ENCODE results near the gene UNC13A. TPM values are rescaled to one million over a fixed set of nuclear protein-coding genes. Genes with fewer than 3 reads are reported as not detected.

UNC13A gene
- total RNA-seq, 1 donor from 2014 or later = 3.9 TPM

- DNase-seq (ENCODE audit: low spot score, unreplicated experiment) = no peak
- Mint-ChIP-seq H3K36me3 (ENCODE audit: insufficient read depth) (no peaks in the 10 kb centered on the region), H3K4me3 (ENCODE audit: low read depth) (no peak overlapping the region), H3K9me3 (ENCODE audit: low read depth) (no peaks in the 10 kb centered on the region), H3K27me3 (peaks cover 12% of the 10 kb centered on the region), H3K4me1 (ENCODE audit: low read depth) (no peaks in the 10 kb centered on the region), H3K27ac (no peak overlapping the region)
- TF ChIP-seq CTCF (IDR thresholded peaks at IDR 0.05; ENCODE audit: unreplicated experiment) = no peak
Measured at GRCh38 chr19:17641181-17641580, 47.0 kb downstream of the UNC13A start.

DNA sequence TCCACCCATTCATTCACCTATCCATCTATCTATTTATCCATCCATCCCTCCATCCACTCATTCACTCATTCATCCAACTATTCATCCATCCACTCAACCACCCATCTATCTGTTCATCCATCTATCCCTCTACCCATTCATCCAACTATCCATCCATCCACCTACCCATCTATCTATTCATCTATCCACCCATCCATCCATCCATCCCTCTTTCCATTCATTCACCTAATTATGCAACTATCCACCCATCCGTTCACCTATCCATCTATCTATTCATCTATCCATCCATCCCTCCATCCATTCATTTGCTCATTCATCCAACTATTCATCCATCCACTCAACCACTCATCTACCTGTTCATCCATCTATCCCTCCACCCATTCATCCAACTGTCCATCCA, 54.5 kb downstream of the UNC13A start:
- H3K36me3 Mint-ChIP-seq (ENCODE audit: insufficient read depth) = no peaks in the 10 kb centered on the region
- no peaks in the 10 kb centered on the region for H3K4me1 Mint-ChIP-seq (ENCODE audit: low read depth)
- H3K9me3 Mint-ChIP-seq (ENCODE audit: low read depth) = no peaks in the 10 kb centered on the region
- H3K27ac Mint-ChIP-seq = no peak overlapping the region
- no peak for DNase-seq (ENCODE audit: low spot score, unreplicated experiment)
- H3K27me3 Mint-ChIP-seq = no peaks in the 10 kb centered on the region
- H3K4me3 Mint-ChIP-seq (ENCODE audit: low read depth) = no peak overlapping the region
- TF ChIP-seq CTCF (IDR thresholded peaks at IDR 0.05; ENCODE audit: unreplicated experiment) = no peak

- no peaks in the 10 kb centered on the region for H3K27me3 Mint-ChIP-seq
Measured at GRCh38 chr19:17632577-17632976, 55.6 kb downstream of the UNC13A start.

GRCh38 chr19:17629760-17630159, 58.4 kb downstream of the UNC13A start:
- Mint-ChIP-seq H3K36me3 (ENCODE audit: insufficient read depth) (no peaks in the 10 kb centered on the region), H3K9me3 (ENCODE audit: low read depth) (no peaks in the 10 kb centered on the region), H3K27me3 (no peaks in the 10 kb centered on the region), H3K4me1 (ENCODE audit: low read depth) (no peaks in the 10 kb centered on the region), H3K27ac (no peak overlapping the region), H3K4me3 (ENCODE audit: low read depth) (no peak overlapping the region)
- TF ChIP-seq CTCF (IDR thresholded peaks at IDR 0.05; ENCODE audit: unreplicated experiment) = no peak
- no peak for DNase-seq (ENCODE audit: low spot score, unreplicated experiment)

More at GRCh38 chr19:17632577-17632976, 55.6 kb downstream of the UNC13A start:
- no peak for TF ChIP-seq CTCF (IDR thresholded peaks at IDR 0.05; ENCODE audit: unreplicated experiment)
- H3K9me3 Mint-ChIP-seq (ENCODE audit: low read depth) = no peaks in the 10 kb centered on the region
- no peaks in the 10 kb centered on the region for H3K4me1 Mint-ChIP-seq (ENCODE audit: low read depth)
- no peak overlapping the region for H3K4me3 Mint-ChIP-seq (ENCODE audit: low read depth)
- no peak for DNase-seq (ENCODE audit: low spot score, unreplicated experiment)
- H3K27ac Mint-ChIP-seq = no peak overlapping the region
- H3K36me3 Mint-ChIP-seq (ENCODE audit: insufficient read depth) = no peaks in the 10 kb centered on the region

DNA sequence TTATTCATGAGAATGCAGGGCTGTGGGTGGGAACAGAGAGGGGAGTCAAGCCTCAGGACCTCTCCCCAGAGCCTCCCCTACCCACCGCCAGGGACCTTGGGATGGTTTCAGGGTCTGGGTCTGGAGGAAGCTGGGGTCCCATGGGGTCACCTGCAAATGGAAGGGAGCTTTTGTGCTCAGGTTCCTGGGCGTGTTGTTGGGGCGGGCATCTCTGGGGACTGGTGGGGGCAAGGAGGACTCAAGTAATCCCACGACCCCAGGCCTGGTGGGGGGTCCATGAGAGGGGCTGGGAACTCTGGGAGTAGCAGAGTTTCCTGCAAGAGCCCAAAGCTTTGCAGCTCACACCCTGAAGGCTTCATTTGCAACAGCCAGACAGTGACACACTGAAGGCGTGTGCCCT, 60.2 kb downstream of the UNC13A start:
- H3K27ac Mint-ChIP-seq = no peak overlapping the region
- H3K9me3 Mint-ChIP-seq (ENCODE audit: low read depth) = no peaks in the 10 kb centered on the region
- H3K36me3 Mint-ChIP-seq (ENCODE audit: insufficient read depth) = no peaks in the 10 kb centered on the region
- H3K4me1 Mint-ChIP-seq (ENCODE audit: low read depth) = no peaks in the 10 kb centered on the region
- no peak for DNase-seq (ENCODE audit: low spot score, unreplicated experiment)
- no peak for TF ChIP-seq CTCF (IDR thresholded peaks at IDR 0.05; ENCODE audit: unreplicated experiment)
- H3K27me3 Mint-ChIP-seq = no peaks in the 10 kb centered on the region
- no peak overlapping the region for H3K4me3 Mint-ChIP-seq (ENCODE audit: low read depth)
